ENCODE results near the gene SH3PXD2A.

DNA sequence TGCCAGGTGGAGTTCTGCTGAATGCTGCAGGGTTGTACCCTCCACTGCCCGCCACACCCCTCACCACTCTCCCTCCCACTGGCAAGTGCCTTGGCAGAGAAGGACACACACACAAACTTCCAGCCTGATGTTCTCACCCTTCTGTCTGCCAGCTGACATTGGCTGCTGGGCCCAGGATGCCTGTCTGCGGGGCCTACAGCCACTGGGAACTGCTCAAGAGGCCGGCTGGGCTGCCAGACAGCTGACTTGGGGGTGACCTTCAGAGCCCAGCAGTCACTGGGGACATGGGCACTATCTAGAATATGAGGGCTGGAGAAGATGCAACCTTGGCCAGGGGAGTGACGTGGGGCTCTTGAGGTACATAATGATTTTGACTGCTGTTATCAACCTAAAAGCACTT is 157.1 kb downstream of the SH3PXD2A start:
- TF ChIP-seq TCF7L2 (IDR thresholded peaks at IDR 0.05; ENCODE audit: borderline replicate concordance, low read depth, low read length) (no peak), RBAK (tag by site-specific recombination; IDR thresholded peaks at IDR 0.05) (no peak), ZNF776 (tag by site-specific recombination; IDR thresholded peaks at IDR 0.05; ENCODE audit: borderline replicate concordance) (no peak), HOXA7 (CRISPR knock-in tag; IDR thresholded peaks at IDR 0.05; ENCODE audit: borderline replicate concordance) (no peak)
